Astrocyte (in vitro differentiated cells and primary cell): Measurements from ENCODE around the gene PCDHGA12.

Source experiments
- CTCF ChIP-seq: IDR thresholded peaks from 2 replicates; pipeline ENCODE4 v1.5.1; 2011; ENCODE audit warnings: low read depth, mild to moderate bottlenecking, inconsistent platforms, low read length, moderate library complexity; ENCODE audit not compliant: insufficient read depth
- EZH2 ChIP-seq: IDR thresholded peaks from 2 replicates; pipeline ENCODE4 v1.6.1; 2012; ENCODE audit warnings: mild to moderate bottlenecking, low read length, inconsistent platforms; ENCODE audit not compliant: insufficient read depth

GRCh38 chr5:141388661-141389060, 41.6 kb upstream of the PCDHGA12 start:
- no peak for TF ChIP-seq CTCF
- TF ChIP-seq EZH2, result no peak
